H9 (cell line): ENCODE data around the gene RSBN1. TPM values are rescaled to one million over a fixed set of nuclear protein-coding genes. Genes with fewer than 3 reads are reported as not detected.

ENCODE experiments used
- DNase-seq: peaks from one replicate; pipeline ENCODE4 v3.0.0-alpha.2; 2017
- H2AFZ ChIP-seq: one replicate; pipeline ENCODE4 v1.6.1; 2013; ENCODE audit warnings: mild to moderate bottlenecking, low read length, control low read depth, moderate library complexity
- H2AK5ac ChIP-seq: 2 replicates; pipeline ENCODE4 v1.6.1; 2013; ENCODE audit warnings: low read length, control low read depth, mixed read lengths; ENCODE audit not compliant: insufficient read length
- H2BK120ac ChIP-seq: one replicate; pipeline ENCODE4 v1.6.1; 2013; ENCODE audit warnings: low read depth, mild to moderate bottlenecking, low read length, control low read depth, inconsistent platforms; ENCODE audit not compliant: poor library complexity, severe bottlenecking
- H2BK12ac ChIP-seq: 2 replicates; pipeline ENCODE4 v1.6.1; 2013; ENCODE audit warnings: low read length, control low read depth, mixed read lengths, low read depth; ENCODE audit not compliant: insufficient read length
- H2BK15ac ChIP-seq: 2 replicates; pipeline ENCODE4 v1.6.1; 2013; ENCODE audit warnings: low read depth, low read length, control low read depth
- H2BK20ac ChIP-seq: one replicate; pipeline ENCODE4 v1.6.1; 2013; ENCODE audit warnings: low read depth, mild to moderate bottlenecking, low read length, control low read depth, inconsistent platforms; ENCODE audit not compliant: poor library complexity, severe bottlenecking
- H2BK5ac ChIP-seq: 2 replicates; pipeline ENCODE4 v1.6.1; 2013; ENCODE audit warnings: low read length, control low read depth, mixed read lengths; ENCODE audit not compliant: insufficient read length
- H3K14ac ChIP-seq: 2 replicates; pipeline ENCODE4 v1.6.1; 2013; ENCODE audit warnings: low read length, control low read depth; ENCODE audit not compliant: insufficient read depth
- H3K18ac ChIP-seq: 2 replicates; pipeline ENCODE4 v1.6.1; 2013; ENCODE audit warnings: low read depth, mild to moderate bottlenecking, mixed read lengths, low read length, control low read depth; ENCODE audit not compliant: insufficient read length
- H3K23ac ChIP-seq: 2 replicates; pipeline ENCODE4 v1.6.1; 2013; ENCODE audit warnings: low read length, control low read depth, mixed read lengths, low read depth; ENCODE audit not compliant: insufficient read length
- H3K23me2 ChIP-seq: 2 replicates; pipeline ENCODE4 v1.6.1; 2013; ENCODE audit warnings: low read depth, mild to moderate bottlenecking, mixed read lengths, low read length, control low read depth; ENCODE audit not compliant: insufficient read length, poor library complexity, severe bottlenecking
- H3K27ac ChIP-seq: 2 replicates; pipeline ENCODE4 v1.5.1; 2013; ENCODE audit warnings: low read length, control low read depth, mixed read lengths, low read depth; ENCODE audit not compliant: insufficient read length
- H3K27me3 ChIP-seq: 2 replicates; pipeline ENCODE4 v1.6.1; 2013; ENCODE audit warnings: low read length, control low read depth, inconsistent platforms; ENCODE audit not compliant: insufficient read depth
- H3K4ac ChIP-seq: 2 replicates; pipeline ENCODE4 v1.6.1; 2013; ENCODE audit warnings: low read depth, mild to moderate bottlenecking, control low read depth, inconsistent platforms, low read length, moderate library complexity
- H3K4me1 ChIP-seq: 2 replicates; pipeline ENCODE4 v1.6.1; 2013; ENCODE audit warnings: low read length, control low read depth, inconsistent platforms; ENCODE audit not compliant: insufficient read depth
- H3K4me2 ChIP-seq: 2 replicates; pipeline ENCODE4 v1.6.1; 2013; ENCODE audit warnings: low read length, control low read depth, mixed read lengths; ENCODE audit not compliant: insufficient read length, insufficient read depth
- H3K56ac ChIP-seq: 2 replicates; pipeline ENCODE4 v1.6.1; 2013; ENCODE audit warnings: low read depth, mild to moderate bottlenecking, mixed read lengths, low read length, control low read depth; ENCODE audit not compliant: insufficient read length
- H3K79me1 ChIP-seq: 2 replicates; pipeline ENCODE4 v1.6.1; 2013; ENCODE audit warnings: low read depth, mild to moderate bottlenecking, moderate library complexity, low read length, control low read depth, inconsistent platforms; ENCODE audit not compliant: insufficient read depth, poor library complexity, severe bottlenecking
- H3K79me2 ChIP-seq: 2 replicates; pipeline ENCODE4 v1.6.1; 2013; ENCODE audit warnings: low read length, control low read depth, inconsistent platforms; ENCODE audit not compliant: insufficient read depth
- H3K9ac ChIP-seq: 2 replicates; pipeline ENCODE4 v1.6.1; 2013; ENCODE audit warnings: low read length, control low read depth, mixed read lengths; ENCODE audit not compliant: insufficient read length; ENCODE audit errors: extremely low read depth
- H3K9me3 ChIP-seq: one replicate; pipeline ENCODE4 v1.6.1; 2013; ENCODE audit warnings: low read depth, low read length, inconsistent platforms; ENCODE audit not compliant: control insufficient read depth
- H3T11ph ChIP-seq: one replicate; pipeline ENCODE4 v1.6.1; 2013; ENCODE audit warnings: mild to moderate bottlenecking, low read length, control low read depth, inconsistent platforms
- H4K20me1 ChIP-seq: one replicate; pipeline ENCODE4 v1.6.1; 2013; ENCODE audit not compliant: control insufficient read depth, insufficient read length, insufficient read depth
- H4K5ac ChIP-seq: 2 replicates; pipeline ENCODE4 v1.6.1; 2013; ENCODE audit warnings: low read depth, mild to moderate bottlenecking, mixed read lengths, low read length, control low read depth; ENCODE audit not compliant: insufficient read length
- H4K8ac ChIP-seq: replicated peaks from 2 replicates; pipeline ENCODE4 v1.6.1; 2013; ENCODE audit warnings: low read length, control low read depth, mixed read lengths, low read depth; ENCODE audit not compliant: insufficient read length
- H4K91ac ChIP-seq: 2 replicates; pipeline ENCODE4 v1.6.1; 2013; ENCODE audit warnings: low read depth, mild to moderate bottlenecking, moderate library complexity, mixed read lengths, low read length, control low read depth; ENCODE audit not compliant: insufficient read length
- H3K27ac Mint-ChIP-seq, 3 experiments: 2 replicates in 2 of 3; 3 replicates in 1 of 3; pipeline ENCODE4 v1.8.0; 2020 to 2021; ENCODE audit warnings: mixed read lengths in 3 of 3, mild to moderate bottlenecking in 1 of 3, moderate library complexity in 1 of 3
- H3K27me3 Mint-ChIP-seq: 2 replicates; pipeline ENCODE4 v1.8.0; 2021; ENCODE audit warnings: low read depth, mild to moderate bottlenecking, moderate library complexity, mixed read lengths
- H3K36me3 Mint-ChIP-seq, 3 experiments: 2 replicates in 2 of 3; 3 replicates in 1 of 3; pipeline ENCODE4 v1.8.0; 2020 to 2021; ENCODE audit warnings: low read depth in 3 of 3, mixed read lengths in 3 of 3; ENCODE audit not compliant: insufficient read depth in 1 of 3
- H3K4me1 Mint-ChIP-seq, 2 experiments: 2 replicates each; pipeline ENCODE4 v1.8.0; 2020; ENCODE audit warnings: mixed read lengths in 2 of 2
- H3K4me3 Mint-ChIP-seq, 2 experiments: 2 replicates in 1 of 2; 3 replicates in 1 of 2; pipeline ENCODE4 v1.8.0; 2020 to 2021; ENCODE audit warnings: mild to moderate bottlenecking in 2 of 2, mixed read lengths in 2 of 2, moderate library complexity in 1 of 2
- H3K9me3 Mint-ChIP-seq, 2 experiments: 2 replicates in 1 of 2; 3 replicates in 1 of 2; pipeline ENCODE4 v1.8.0; 2020; ENCODE audit warnings: mild to moderate bottlenecking in 2 of 2, mixed read lengths in 2 of 2, moderate library complexity in 1 of 2
- WGBS: extraction: QIAGEN DNeasy Blood & Tissue Kit; methylation state at CpG from one replicate; pipeline ENCODE4 v1.1.7; 2013; ENCODE audit warnings: missing lambda C conversion rate, low lambda C conversion rate, mixed read lengths; ENCODE audit not compliant: insufficient read length; ENCODE audit errors: extremely low coverage; 5-methylcytosine and 5-hydroxymethylcytosine counted together
- total RNA-seq: library from RNA; stranded (reverse); gene quantifications from 2 replicates; pipeline ENCODE4 v1.2.1, GENCODE V29; 2021
- TF ChIP-seq, protein P1 (sequence below): fragments of 200-600 bp; sonication (generic); conservative IDR thresholded peaks from 3 replicates; pipeline ENCODE4 v1.8.0; 2021; ENCODE audit warnings: antibody characterized with exemption, mild to moderate bottlenecking

Gene RSBN1
- total RNA-seq, 1 experiment from 2014 or later = 11.0 TPM

DNA sequence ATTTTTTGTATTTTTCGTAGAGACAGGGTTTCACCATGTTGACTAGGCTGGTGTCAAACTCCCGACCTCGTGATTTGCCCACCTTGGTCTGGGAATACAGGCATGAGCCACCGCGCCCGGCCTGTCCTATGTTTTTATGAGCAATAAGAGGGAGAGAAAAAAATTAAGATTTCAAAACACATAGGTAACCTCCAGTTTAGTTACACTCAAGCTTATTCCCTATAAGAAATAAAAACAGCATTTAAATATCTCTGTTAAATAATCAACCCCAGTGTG lies 7.1 kb downstream of the RSBN1 start:
- TF ChIP-seq, protein P1, sequence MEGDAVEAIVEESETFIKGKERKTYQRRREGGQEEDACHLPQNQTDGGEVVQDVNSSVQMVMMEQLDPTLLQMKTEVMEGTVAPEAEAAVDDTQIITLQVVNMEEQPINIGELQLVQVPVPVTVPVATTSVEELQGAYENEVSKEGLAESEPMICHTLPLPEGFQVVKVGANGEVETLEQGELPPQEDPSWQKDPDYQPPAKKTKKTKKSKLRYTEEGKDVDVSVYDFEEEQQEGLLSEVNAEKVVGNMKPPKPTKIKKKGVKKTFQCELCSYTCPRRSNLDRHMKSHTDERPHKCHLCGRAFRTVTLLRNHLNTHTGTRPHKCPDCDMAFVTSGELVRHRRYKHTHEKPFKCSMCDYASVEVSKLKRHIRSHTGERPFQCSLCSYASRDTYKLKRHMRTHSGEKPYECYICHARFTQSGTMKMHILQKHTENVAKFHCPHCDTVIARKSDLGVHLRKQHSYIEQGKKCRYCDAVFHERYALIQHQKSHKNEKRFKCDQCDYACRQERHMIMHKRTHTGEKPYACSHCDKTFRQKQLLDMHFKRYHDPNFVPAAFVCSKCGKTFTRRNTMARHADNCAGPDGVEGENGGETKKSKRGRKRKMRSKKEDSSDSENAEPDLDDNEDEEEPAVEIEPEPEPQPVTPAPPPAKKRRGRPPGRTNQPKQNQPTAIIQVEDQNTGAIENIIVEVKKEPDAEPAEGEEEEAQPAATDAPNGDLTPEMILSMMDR = no peak
- no peaks in the 10 kb centered on the region for H4K20me1 ChIP-seq

More for the DNA sequence above, 7.1 kb downstream of the RSBN1 start:
- H3K23ac ChIP-seq = no peak overlapping the region
- H3K4me1 ChIP-seq = no peaks in the 10 kb centered on the region
- H3T11ph ChIP-seq = no peak overlapping the region
- H2BK120ac ChIP-seq = no peak overlapping the region
- no peak overlapping the region for H3K56ac ChIP-seq
- no peak overlapping the region for H2BK20ac ChIP-seq
- H3K79me1 ChIP-seq = peaks cover 11% of the 10 kb centered on the region
- no peak overlapping the region for H2BK15ac ChIP-seq
- no peak overlapping the region for H4K91ac ChIP-seq
- no peak overlapping the region for H4K8ac ChIP-seq
- H2AFZ ChIP-seq = no peak overlapping the region
- no peaks in the 10 kb centered on the region for H3K23me2 ChIP-seq
- no peak overlapping the region for H3K4me2 ChIP-seq
- Mint-ChIP-seq H3K27ac (peak overlapping the region in 1 of 3 experiments; percentile 74; a peak in 2 of 7 replicates), H3K36me3 (peaks cover 3 to 16% (median 11%) of the 10 kb centered on the region in 3 experiments; a peak in 6 of 7 replicates), H3K9me3 (0 out of 5 replicates have a peak, but pooled peaks cover 0 to 3% of the 10 kb centered on the region in 2 experiments), H3K4me3 (no peak overlapping the region), H3K4me1 (peaks cover 17 to 18% of the 10 kb centered on the region in 2 experiments), H3K27me3 (no peaks in the 10 kb centered on the region)
- no peak overlapping the region for H3K9ac ChIP-seq
- no peak overlapping the region for H3K18ac ChIP-seq
- no peaks in the 10 kb centered on the region for H3K27me3 ChIP-seq
- H3K14ac ChIP-seq = no peak overlapping the region
- no peaks in the 10 kb centered on the region for H3K9me3 ChIP-seq
- no CpG with 5 or more reads among the region's 6 CpGs for WGBS
- no peak overlapping the region for H4K5ac ChIP-seq
- H3K4ac ChIP-seq = no peak overlapping the region
- no peak overlapping the region for H2BK5ac ChIP-seq
- H2AK5ac ChIP-seq = no peak overlapping the region
- H3K79me2 ChIP-seq = peaks cover 17% of the 10 kb centered on the region; the same call in 1 of the 2 replicates
- no peak for DNase-seq
- H3K27ac ChIP-seq = no peak overlapping the region
- no peak overlapping the region for H2BK12ac ChIP-seq
